OCI-LY7 (cell line): Measurements from ENCODE around the gene PSMF1.

ENCODE experiments used
- EZH2phosphoT487 ChIP-seq: fragments of 200-600 bp; sonication (generic); IDR thresholded peaks from 2 replicates; pipeline ENCODE4 v1.6.1; 2018; ENCODE audit warnings: low read depth, borderline replicate concordance, mild to moderate bottlenecking, mixed run types, antibody characterized with exemption, low read length, moderate library complexity, mixed read lengths
- TF ChIP-seq, protein P1 (sequence below): fragments of 200-600 bp; sonication (generic); conservative IDR thresholded peaks from 2 replicates; pipeline ENCODE4 v1.5.1; 2014; ENCODE audit warnings: mild to moderate bottlenecking, antibody characterized with exemption, low read length, moderate library complexity, mixed read lengths

GRCh38 chr20:1207293-1207878, 89.0 kb downstream of the PSMF1 start:
- no peak for TF ChIP-seq EZH2phosphoT487
- TF ChIP-seq, protein P1, sequence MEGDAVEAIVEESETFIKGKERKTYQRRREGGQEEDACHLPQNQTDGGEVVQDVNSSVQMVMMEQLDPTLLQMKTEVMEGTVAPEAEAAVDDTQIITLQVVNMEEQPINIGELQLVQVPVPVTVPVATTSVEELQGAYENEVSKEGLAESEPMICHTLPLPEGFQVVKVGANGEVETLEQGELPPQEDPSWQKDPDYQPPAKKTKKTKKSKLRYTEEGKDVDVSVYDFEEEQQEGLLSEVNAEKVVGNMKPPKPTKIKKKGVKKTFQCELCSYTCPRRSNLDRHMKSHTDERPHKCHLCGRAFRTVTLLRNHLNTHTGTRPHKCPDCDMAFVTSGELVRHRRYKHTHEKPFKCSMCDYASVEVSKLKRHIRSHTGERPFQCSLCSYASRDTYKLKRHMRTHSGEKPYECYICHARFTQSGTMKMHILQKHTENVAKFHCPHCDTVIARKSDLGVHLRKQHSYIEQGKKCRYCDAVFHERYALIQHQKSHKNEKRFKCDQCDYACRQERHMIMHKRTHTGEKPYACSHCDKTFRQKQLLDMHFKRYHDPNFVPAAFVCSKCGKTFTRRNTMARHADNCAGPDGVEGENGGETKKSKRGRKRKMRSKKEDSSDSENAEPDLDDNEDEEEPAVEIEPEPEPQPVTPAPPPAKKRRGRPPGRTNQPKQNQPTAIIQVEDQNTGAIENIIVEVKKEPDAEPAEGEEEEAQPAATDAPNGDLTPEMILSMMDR, result no peak
